GM12873 (cell line): ENCODE results near the gene CACNA2D2.
A peak's percentile ranks its signal among the peaks of the same experiment; 100 is the strongest.

Experiments
- TF ChIP-seq, protein P1 (sequence below): IDR thresholded peaks from 2 replicates; pipeline ENCODE4 v1.5.1; 2012; ENCODE audit warnings: low read depth, mild to moderate bottlenecking, moderate library complexity, low read length, control low read depth; ENCODE audit not compliant: insufficient read depth; ENCODE audit errors: missing control alignments

CACNA2D2 gene

DNA sequence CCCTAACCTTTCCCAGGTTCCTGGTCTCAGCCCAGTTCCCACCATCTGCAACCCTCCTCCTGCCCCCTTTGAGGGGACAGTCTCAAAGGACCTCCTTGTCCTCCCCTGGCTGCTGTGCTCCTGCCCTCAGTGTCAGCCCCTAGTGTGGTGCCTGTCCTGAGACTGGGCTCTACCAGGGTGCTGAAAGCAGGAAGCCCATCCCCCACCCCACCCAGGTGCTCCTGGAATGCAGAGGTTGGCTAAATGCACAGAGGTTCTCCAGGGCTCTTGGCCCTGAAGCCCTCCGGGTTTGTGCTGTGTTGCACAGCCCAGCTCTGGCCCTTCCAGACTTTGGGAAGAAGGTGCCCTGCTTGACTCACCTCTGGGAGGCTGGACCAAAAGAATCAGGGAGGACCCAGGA is 42.3 kb upstream of the CACNA2D2 start:
- TF ChIP-seq, protein P1, sequence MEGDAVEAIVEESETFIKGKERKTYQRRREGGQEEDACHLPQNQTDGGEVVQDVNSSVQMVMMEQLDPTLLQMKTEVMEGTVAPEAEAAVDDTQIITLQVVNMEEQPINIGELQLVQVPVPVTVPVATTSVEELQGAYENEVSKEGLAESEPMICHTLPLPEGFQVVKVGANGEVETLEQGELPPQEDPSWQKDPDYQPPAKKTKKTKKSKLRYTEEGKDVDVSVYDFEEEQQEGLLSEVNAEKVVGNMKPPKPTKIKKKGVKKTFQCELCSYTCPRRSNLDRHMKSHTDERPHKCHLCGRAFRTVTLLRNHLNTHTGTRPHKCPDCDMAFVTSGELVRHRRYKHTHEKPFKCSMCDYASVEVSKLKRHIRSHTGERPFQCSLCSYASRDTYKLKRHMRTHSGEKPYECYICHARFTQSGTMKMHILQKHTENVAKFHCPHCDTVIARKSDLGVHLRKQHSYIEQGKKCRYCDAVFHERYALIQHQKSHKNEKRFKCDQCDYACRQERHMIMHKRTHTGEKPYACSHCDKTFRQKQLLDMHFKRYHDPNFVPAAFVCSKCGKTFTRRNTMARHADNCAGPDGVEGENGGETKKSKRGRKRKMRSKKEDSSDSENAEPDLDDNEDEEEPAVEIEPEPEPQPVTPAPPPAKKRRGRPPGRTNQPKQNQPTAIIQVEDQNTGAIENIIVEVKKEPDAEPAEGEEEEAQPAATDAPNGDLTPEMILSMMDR = no peak

DNA sequence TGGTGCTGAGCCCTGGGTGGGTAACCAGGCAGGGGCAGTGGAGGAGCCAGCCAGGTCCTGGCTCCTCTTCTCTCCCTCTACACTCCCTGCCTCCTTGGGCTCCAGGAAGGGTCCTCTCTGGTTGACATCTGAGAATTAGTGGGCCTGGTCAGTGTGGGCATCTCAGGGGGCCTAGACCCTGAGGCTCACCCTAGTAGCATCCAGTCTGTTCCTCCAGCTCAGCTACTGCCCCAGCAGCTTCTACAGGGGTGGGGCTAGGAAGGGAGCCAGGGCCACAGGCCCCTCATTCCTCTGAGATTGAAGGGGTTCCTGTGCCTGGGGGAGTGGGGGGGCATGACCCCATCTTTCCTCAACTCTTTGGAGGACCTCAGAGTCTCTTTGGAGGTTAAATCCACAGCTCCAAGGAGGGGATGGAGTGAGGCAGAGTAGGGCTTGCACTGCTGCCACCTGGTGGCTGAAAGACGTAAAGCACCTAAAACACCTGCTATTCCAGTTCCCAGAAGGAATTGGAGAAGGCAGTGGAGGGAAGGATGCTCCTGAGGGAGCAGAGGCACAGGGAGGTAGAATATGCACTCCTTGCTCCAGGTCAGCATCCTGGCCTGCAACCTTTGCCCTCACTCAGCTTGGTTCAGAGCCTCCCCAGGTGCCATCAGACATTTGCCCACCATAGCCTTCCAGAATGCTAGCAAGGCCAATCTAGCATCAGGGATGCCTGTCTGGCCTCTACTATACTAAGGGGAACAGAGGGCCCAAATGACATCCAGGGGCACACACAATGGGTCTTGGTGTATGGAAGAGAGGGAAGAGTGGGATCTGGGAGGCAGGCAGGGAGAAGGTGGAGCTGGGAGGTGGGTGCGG is 39.0 kb upstream of the CACNA2D2 start:
- TF ChIP-seq, protein P1 = peak; percentile 95

DNA sequence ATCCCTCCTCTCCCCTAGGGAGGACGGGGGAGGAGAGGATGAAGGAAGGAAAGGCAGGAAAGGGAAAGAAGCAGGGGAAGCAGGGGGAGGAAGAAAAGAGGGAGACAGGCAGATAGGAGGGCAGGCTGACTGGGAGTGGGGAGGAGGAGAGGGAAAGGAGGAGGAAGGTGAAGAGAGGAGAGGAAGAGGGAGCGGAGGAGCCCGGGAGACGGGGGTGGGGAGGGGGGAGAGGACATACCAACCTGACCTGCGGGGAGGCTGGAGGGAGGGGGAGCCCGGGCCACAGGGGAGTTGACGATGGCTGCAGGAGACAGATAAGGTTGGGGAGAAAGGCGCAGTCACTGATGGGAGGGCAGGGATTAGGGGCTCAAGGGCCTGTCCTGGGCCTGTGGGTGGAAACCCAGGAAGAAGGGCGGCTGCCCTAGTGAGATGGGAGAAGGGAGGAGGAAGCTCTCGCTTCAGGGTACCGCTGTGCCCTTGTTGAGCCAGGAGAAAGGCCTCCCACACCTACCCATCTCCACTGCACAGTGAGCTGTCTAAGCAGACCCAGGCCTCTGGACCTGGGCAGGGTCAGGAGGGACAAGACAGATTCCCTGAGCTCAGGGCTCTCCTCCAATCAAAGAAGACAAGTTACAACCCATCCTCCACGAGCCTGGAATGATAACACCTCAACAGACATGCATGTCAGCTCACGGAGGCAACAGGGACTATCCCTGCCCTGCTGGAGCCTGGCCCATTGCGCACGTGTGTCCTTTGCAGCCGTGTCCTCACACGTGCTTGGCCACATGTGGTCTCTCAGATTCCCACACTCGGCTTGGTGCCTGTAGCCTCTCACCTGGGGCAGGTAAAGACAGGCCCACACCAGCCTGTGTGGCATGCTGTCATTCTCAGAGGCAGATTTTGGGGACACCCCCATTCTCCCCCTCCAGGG is 36.2 kb upstream of the CACNA2D2 start:
- TF ChIP-seq, protein P1 = no peak

DNA sequence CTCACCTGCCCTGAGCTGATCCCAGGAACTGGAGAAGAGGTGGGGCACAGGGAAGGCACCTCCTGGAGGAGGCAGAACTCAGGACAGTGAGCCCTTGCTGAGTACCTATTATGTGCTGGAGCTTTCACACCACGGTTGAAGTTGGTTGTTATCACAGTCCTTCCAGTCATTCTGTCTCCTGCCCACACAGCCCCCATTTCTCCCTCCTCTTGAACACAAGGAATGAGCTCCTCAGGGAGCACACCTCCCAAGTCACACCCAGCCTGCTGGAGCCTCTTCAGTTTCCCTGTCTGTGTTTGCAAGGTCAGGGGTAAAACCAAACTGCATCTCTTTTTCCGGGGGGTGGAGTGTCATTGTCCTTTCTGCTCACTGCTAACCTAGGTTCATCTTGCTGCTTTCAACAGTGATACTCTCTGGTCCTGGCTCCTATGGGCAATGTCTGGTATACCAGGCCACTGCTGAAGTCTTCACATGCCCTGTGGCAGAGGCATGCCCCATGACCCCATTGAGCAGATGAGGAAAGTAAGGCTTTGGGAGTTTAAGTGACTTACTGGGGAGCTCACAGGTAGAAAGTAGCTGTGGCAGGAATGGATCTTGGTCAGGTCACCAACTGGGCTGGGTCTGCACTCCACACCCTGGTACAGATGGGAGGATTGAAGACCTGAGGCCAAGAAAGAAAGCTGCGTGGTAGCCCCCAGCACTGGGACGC is 34.1 kb upstream of the CACNA2D2 start:
- TF ChIP-seq, protein P1 = no peak

DNA sequence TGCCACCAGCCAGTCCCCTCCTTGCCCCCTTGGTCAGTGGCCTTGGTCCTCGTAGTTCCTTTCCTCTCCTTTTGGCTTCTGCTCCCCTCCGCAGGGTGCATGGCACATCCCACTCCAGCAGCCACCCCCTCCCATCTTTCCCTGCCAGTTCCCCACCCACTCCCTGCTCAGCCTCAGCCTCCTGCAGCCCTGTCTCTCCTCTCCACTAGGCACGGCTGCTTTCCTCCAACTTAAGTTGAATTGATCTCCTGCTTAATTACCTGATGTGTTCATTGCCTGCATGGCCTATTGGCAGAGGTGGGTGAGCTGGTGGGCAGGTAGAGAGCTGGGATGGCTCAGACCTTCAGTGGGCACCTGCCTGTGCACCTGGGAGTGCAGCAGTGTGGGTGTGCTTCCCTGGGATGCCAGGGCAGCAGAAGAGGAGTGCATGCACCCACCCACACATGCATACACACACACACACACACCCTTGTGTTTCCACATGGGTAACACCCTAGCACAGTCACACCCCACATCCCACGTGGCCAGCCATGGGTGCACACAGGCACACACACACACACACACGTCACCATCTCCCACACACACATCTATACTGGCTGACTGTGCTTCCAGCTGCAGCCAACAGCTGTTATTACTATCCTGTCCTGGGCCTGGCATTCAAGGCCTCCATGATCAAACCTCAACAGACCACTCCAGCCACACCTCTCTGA is 33.2 kb upstream of the CACNA2D2 start:
- TF ChIP-seq, protein P1 = no peak

DNA sequence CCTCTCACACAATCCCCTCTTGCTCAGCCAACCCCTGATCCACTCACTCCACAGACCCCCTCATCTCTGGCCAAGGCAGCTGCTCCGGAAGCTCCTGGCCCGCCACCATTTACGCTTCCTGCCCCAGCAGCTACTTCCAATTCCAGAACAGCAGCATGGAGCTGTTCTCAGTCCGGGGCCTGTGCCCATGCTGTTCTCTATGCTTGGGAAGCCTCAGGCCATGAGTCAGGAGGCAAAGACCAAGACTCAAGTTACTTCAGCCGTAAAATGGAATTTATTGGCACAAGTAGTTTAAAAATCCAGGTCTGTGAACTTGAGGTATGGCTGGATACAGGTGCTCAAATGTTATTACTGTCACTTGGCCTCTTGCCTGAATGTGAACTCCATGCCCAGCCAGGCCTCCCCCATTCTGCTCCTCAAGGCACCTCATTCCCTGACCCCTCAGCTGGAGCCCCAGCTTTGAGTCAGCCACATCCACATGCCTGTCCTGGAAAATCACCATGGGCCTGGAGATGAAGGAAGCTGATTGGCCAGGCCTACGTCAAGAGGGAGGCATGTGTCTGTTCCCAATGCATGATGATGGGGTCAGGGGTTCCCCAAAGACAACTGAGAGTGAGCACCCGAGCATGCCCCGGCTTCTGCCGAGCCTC is 31.4 kb upstream of the CACNA2D2 start:
- TF ChIP-seq, protein P1 = no peak
